Smooth muscle cell of the brain vasculature (primary cell): ENCODE results near the gene HMGN1.

Source experiments
- DNase-seq: peaks from one replicate; pipeline ENCODE4 v3.0.0-alpha.2; 2012; ENCODE audit warnings: low read depth, low spot score

The HMGN1 gene

GRCh38 chr21:39296891-39297290, 52.0 kb downstream of the HMGN1 start:
- DNase-seq: no peak
